ENCODE data around the gene TMEM59L.

Gene TMEM59L

DNA sequence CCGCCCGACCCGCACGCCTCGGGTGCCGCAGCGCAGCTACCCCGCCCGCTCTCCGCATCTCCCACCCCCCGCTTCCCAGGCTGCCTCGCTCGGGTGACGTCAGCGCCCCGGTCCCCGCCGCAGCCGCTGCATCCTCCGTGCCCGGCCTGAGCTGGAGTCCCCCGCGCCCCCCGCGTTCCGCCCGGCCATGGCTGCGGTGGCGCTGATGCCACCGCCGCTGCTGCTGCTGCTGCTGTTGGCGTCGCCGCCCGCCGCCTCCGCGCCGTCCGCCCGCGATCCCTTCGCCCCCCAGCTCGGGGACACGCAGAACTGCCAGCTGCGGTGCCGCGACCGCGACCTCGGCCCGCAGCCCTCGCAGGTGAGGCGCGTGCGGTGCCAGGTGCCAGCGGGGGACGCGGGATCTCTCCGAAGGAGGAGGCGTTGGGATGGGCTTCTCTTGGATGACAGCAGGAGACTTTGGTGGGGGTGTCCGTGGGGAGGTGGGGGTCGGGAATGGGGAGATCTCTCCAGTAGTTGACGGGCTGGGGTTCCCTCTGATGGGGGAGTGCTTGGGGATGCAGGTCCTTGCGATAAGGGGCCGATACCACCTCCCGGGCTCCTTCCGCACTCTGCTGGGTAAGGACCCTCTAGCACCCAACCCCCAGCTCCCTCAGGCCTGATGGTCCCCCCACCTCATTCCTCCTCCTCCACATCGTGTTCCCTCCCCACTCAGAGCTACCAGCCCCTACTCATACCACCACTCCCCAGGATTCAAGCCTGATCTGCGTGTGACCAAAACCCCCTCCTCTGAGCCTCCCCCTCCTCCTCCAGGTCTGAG lies at the start of gene TMEM59L:
TSS of gene TMEM59L (plus strand) at position 99 of the 817 bp plus-strand sequence. CDS start at position 188, 89 bp downstream.
- Histone ChIP-seq H3K4me3 (ENCODE audit: low read depth, low read length) (peak within 1 kb of the TSS; percentile 69), H3K9me3 (ENCODE audit: control insufficient read depth, insufficient read depth, low read depth, low read length) (no peaks in the 10 kb centered on the region), H3K36me3 (ENCODE audit: control insufficient read depth, insufficient read depth, low read length) (no peaks in the 10 kb centered on the region), H3K4me1 (ENCODE audit: control insufficient read depth, insufficient read depth, low read length) (peaks cover 46% of the 10 kb centered on the region), H3K9ac (ENCODE audit: low read length) (no peak within 1 kb of the TSS), H3K27me3 (ENCODE audit: control insufficient read depth, insufficient read depth, low read length) (peaks cover 98% of the 10 kb centered on the region), H3K27ac (ENCODE audit: low read depth, low read length) (no peak within 1 kb of the TSS)

DNA sequence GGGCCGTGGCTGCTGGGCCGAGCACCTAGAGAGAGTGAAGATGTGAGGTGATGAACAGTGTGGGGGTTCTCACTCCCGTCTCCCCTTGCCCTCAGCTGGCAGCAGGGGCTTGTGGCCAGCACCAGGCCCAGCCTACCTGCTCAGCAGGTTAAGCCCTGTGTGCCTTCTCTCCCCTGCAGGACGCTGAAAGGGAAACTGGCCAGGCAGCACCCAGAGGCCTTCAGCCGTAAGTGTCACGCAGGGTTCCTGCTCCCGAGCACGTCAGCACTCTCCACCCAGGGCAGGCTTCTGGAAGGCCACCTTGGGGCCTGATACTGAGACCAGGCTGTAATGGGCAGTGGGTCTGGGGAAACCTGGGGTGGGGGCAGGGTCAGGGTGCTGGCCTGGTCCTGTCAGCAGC lies 45.7 kb upstream of the TMEM59L start:
- no peak overlapping the region for H3K4me3 ChIP-seq (ENCODE audit: low read depth, low read length)
- H3K27me3 ChIP-seq (ENCODE audit: control insufficient read depth, insufficient read depth, low read length): no peaks in the 10 kb centered on the region
- H3K36me3 ChIP-seq (ENCODE audit: control insufficient read depth, insufficient read depth, low read length): peaks cover 76% of the 10 kb centered on the region
- no peak overlapping the region for H3K9ac ChIP-seq (ENCODE audit: low read length)
- no peaks in the 10 kb centered on the region for H3K4me1 ChIP-seq (ENCODE audit: control insufficient read depth, insufficient read depth, low read length)
- no peak overlapping the region for H3K27ac ChIP-seq (ENCODE audit: low read depth, low read length)
- H3K9me3 ChIP-seq (ENCODE audit: control insufficient read depth, insufficient read depth, low read depth, low read length): no peaks in the 10 kb centered on the region

GRCh38 chr19:18568367-18568766 lies 44.3 kb upstream of the TMEM59L start:
- H3K27ac ChIP-seq (ENCODE audit: low read depth, low read length): no peak overlapping the region
- peaks cover 8% of the 10 kb centered on the region for H3K4me1 ChIP-seq (ENCODE audit: control insufficient read depth, insufficient read depth, low read length)
- peaks cover 71% of the 10 kb centered on the region for H3K36me3 ChIP-seq (ENCODE audit: control insufficient read depth, insufficient read depth, low read length)
- H3K9me3 ChIP-seq (ENCODE audit: control insufficient read depth, insufficient read depth, low read depth, low read length): no peaks in the 10 kb centered on the region
- H3K4me3 ChIP-seq (ENCODE audit: low read depth, low read length): no peak overlapping the region
- no peak overlapping the region for H3K9ac ChIP-seq (ENCODE audit: low read length)
- H3K27me3 ChIP-seq (ENCODE audit: control insufficient read depth, insufficient read depth, low read length): no peaks in the 10 kb centered on the region

- Histone ChIP-seq H3K9me3 (ENCODE audit: control insufficient read depth, insufficient read depth, low read depth, low read length) (no peaks in the 10 kb centered on the region), H3K9ac (ENCODE audit: low read length) (peak within 1 kb of the TSS; percentile 98), H3K27me3 (ENCODE audit: control insufficient read depth, insufficient read depth, low read length) (no peaks in the 10 kb centered on the region), H3K4me3 (ENCODE audit: low read depth, low read length) (peak within 1 kb of the TSS; percentile 97), H3K27ac (ENCODE audit: low read depth, low read length) (peak within 1 kb of the TSS; percentile 97), H3K4me1 (ENCODE audit: control insufficient read depth, insufficient read depth, low read length) (peaks cover 8% of the 10 kb centered on the region), H3K36me3 (ENCODE audit: control insufficient read depth, insufficient read depth, low read length) (peaks cover 72% of the 10 kb centered on the region)
Observed at GRCh38 chr19:18571564-18572344, 40.9 kb upstream of the TMEM59L start, which contains the start of gene UBA52. TSS of gene UBA52 (plus strand) at chr19:18571857. CDS start at chr19:18573301, 1,444 bp downstream.

DNA sequence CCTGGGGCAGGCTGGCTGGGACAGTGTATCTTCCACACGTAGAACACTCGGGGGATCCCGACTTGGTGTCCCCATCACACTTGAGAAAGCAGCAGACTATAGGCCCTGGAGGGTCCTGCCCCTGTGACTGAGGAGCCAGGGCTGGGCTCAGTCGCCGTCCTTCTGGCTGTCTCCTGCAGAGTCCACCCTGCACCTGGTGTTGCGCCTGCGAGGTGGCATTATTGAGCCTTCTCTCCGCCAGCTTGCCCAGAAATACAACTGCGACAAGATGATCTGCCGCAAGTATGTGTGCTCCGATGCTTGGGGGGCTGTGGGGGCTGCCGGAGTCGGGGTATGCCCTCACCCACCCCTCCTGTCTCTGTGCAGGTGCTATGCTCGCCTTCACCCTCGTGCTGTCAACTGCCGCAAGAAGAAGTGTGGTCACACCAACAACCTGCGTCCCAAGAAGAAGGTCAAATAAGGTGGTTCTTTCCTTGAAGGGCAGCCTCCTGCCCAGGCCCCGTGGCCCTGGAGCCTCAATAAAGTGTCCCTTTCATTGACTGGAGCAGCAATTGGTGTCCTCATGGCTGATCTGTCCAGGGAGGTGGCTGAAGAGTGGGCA lies 37.9 kb upstream of the TMEM59L start:
- Histone ChIP-seq H3K27me3 (ENCODE audit: control insufficient read depth, insufficient read depth, low read length) (no peaks in the 10 kb centered on the region), H3K4me1 (ENCODE audit: control insufficient read depth, insufficient read depth, low read length) (peaks cover 8% of the 10 kb centered on the region), H3K27ac (ENCODE audit: low read depth, low read length) (no peak overlapping the region), H3K36me3 (ENCODE audit: control insufficient read depth, insufficient read depth, low read length) (peaks cover 53% of the 10 kb centered on the region), H3K9me3 (ENCODE audit: control insufficient read depth, insufficient read depth, low read depth, low read length) (no peaks in the 10 kb centered on the region), H3K4me3 (ENCODE audit: low read depth, low read length) (no peak overlapping the region), H3K9ac (ENCODE audit: low read length) (no peak overlapping the region)

- peaks cover 53% of the 10 kb centered on the region for H3K36me3 ChIP-seq (ENCODE audit: control insufficient read depth, insufficient read depth, low read length)
- H3K9me3 ChIP-seq (ENCODE audit: control insufficient read depth, insufficient read depth, low read depth, low read length): no peaks in the 10 kb centered on the region
- H3K27me3 ChIP-seq (ENCODE audit: control insufficient read depth, insufficient read depth, low read length): no peaks in the 10 kb centered on the region
- H3K4me1 ChIP-seq (ENCODE audit: control insufficient read depth, insufficient read depth, low read length): peaks cover 8% of the 10 kb centered on the region
- no peak overlapping the region for H3K9ac ChIP-seq (ENCODE audit: low read length)
- H3K4me3 ChIP-seq (ENCODE audit: low read depth, low read length): no peak overlapping the region
- no peak overlapping the region for H3K27ac ChIP-seq (ENCODE audit: low read depth, low read length)
Observed at GRCh38 chr19:18576383-18576782, 36.3 kb upstream of the TMEM59L start.

- Histone ChIP-seq H3K4me3 (ENCODE audit: low read depth, low read length) (no peak overlapping the region), H3K4me1 (ENCODE audit: control insufficient read depth, insufficient read depth, low read length) (peaks cover 8% of the 10 kb centered on the region), H3K36me3 (ENCODE audit: control insufficient read depth, insufficient read depth, low read length) (peaks cover 53% of the 10 kb centered on the region), H3K27me3 (ENCODE audit: control insufficient read depth, insufficient read depth, low read length) (no peaks in the 10 kb centered on the region), H3K9me3 (ENCODE audit: control insufficient read depth, insufficient read depth, low read depth, low read length) (no peaks in the 10 kb centered on the region), H3K9ac (ENCODE audit: low read length) (no peak overlapping the region), H3K27ac (ENCODE audit: low read depth, low read length) (no peak overlapping the region)
Observed at GRCh38 chr19:18577365-18577914, 35.2 kb upstream of the TMEM59L start.

DNA sequence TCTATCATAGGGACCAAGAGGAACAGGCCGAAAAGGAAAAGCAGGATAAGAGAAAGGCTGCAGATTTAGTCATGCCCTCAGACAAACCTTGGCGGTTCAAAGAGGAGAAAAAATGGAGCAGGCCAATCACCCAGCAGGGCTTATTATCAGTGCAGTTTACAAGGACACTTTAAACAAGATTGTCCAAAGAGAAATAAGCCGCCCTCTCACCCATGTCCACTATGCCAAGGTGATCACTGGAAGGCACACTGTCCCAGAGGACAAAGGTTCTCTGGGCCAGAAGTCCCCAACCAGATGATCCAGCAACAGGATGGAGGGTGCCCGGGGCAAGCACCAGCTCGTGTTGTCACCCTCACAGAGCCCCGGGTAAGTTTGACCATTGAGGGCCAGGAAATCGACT lies 32.4 kb upstream of the TMEM59L start:
- no peaks in the 10 kb centered on the region for H3K4me1 ChIP-seq (ENCODE audit: control insufficient read depth, insufficient read depth, low read length)
- H3K36me3 ChIP-seq (ENCODE audit: control insufficient read depth, insufficient read depth, low read length): peaks cover 25% of the 10 kb centered on the region
- no peaks in the 10 kb centered on the region for H3K9me3 ChIP-seq (ENCODE audit: control insufficient read depth, insufficient read depth, low read depth, low read length)
- no peaks in the 10 kb centered on the region for H3K27me3 ChIP-seq (ENCODE audit: control insufficient read depth, insufficient read depth, low read length)
- no peak overlapping the region for H3K9ac ChIP-seq (ENCODE audit: low read length)
- no peak overlapping the region for H3K27ac ChIP-seq (ENCODE audit: low read depth, low read length)
- H3K4me3 ChIP-seq (ENCODE audit: low read depth, low read length): no peak overlapping the region

GRCh38 chr19:18586306-18586705 lies 26.4 kb upstream of the TMEM59L start:
- no peaks in the 10 kb centered on the region for H3K9me3 ChIP-seq (ENCODE audit: control insufficient read depth, insufficient read depth, low read depth, low read length)
- peaks cover 12% of the 10 kb centered on the region for H3K4me1 ChIP-seq (ENCODE audit: control insufficient read depth, insufficient read depth, low read length)
- H3K27ac ChIP-seq (ENCODE audit: low read depth, low read length): no peak overlapping the region
- peaks cover 5% of the 10 kb centered on the region for H3K36me3 ChIP-seq (ENCODE audit: control insufficient read depth, insufficient read depth, low read length)
- H3K9ac ChIP-seq (ENCODE audit: low read length): no peak overlapping the region
- H3K27me3 ChIP-seq (ENCODE audit: control insufficient read depth, insufficient read depth, low read length): no peaks in the 10 kb centered on the region
- H3K4me3 ChIP-seq (ENCODE audit: low read depth, low read length): no peak overlapping the region

DNA sequence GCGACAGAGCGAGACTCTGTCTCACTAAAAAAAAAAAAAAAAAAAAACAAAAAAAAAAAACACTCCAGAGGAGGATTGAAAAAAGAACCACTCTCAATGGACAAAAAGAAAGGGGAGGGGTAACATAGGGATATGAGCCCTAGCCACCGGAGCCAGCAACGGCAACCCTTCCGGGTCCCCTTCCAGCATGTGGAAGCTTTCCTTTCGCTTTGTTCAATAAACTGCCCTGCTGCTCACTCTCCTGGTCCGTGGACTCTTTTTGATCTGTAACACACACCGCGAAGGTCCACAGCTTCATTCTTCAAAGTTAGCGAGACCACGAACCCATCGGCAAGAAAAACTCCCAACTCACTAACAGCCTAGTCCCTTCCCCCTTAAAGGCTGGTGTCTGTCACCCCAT lies 25.1 kb upstream of the TMEM59L start:
- Histone ChIP-seq H3K4me3 (ENCODE audit: low read depth, low read length) (peak overlapping the region; percentile 96; the same call in 1 of the 2 replicates), H3K9me3 (ENCODE audit: control insufficient read depth, insufficient read depth, low read depth, low read length) (no peaks in the 10 kb centered on the region), H3K27me3 (ENCODE audit: control insufficient read depth, insufficient read depth, low read length) (no peaks in the 10 kb centered on the region), H3K36me3 (ENCODE audit: control insufficient read depth, insufficient read depth, low read length) (peaks cover 5% of the 10 kb centered on the region), H3K9ac (ENCODE audit: low read length) (no peak overlapping the region), H3K4me1 (ENCODE audit: control insufficient read depth, insufficient read depth, low read length) (peaks cover 12% of the 10 kb centered on the region), H3K27ac (ENCODE audit: low read depth, low read length) (no peak overlapping the region)
